GM15510 (cell line): ENCODE results near the gene ELOB.

Experiments
- POLR2A ChIP-seq: IDR thresholded peaks from 3 replicates; pipeline ENCODE4 v1.6.1; 2011; ENCODE audit warnings: borderline replicate concordance; ENCODE audit not compliant: insufficient read length; ENCODE audit errors: extremely low read depth

ELOB gene

GRCh38 chr16:2743007-2743810 lies 33.9 kb downstream of the ELOB start:
- TF ChIP-seq POLR2A: no peak

- no peak for TF ChIP-seq POLR2A
These were observed 34.6 kb downstream of the ELOB start for GRCh38 chr16:2742323-2743006.

DNA sequence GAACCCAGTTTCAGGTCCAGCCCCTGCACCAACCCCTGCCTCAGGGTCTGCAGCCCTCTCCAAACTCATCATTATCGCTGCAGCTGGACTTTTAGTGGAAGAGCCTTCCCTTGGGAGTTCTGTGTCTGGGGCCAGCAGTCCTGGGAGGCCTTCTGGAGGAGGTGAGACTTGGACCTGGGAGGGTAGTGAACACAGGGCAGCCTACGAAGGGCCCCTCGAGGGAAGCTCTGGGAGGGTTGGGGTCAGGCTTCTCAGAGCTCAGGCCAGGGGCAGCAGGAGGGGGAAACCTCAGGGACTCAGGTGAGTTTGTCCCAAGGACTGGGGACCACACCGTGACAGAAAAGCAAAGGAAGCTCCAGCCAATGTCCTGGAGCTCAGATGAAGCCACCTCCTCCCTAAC lies 35.9 kb downstream of the ELOB start:
- no peak for TF ChIP-seq POLR2A

- no peak for TF ChIP-seq POLR2A
These were observed 36.6 kb downstream of the ELOB start for GRCh38 chr16:2740476-2740875.

GRCh38 chr16:2739625-2740430 lies 37.3 kb downstream of the ELOB start:
- no peak for TF ChIP-seq POLR2A

- no peak for TF ChIP-seq POLR2A
These were observed 38.5 kb downstream of the ELOB start for GRCh38 chr16:2738615-2739014.

GRCh38 chr16:2737895-2738418 lies 39.1 kb downstream of the ELOB start:
- no peak for TF ChIP-seq POLR2A

DNA sequence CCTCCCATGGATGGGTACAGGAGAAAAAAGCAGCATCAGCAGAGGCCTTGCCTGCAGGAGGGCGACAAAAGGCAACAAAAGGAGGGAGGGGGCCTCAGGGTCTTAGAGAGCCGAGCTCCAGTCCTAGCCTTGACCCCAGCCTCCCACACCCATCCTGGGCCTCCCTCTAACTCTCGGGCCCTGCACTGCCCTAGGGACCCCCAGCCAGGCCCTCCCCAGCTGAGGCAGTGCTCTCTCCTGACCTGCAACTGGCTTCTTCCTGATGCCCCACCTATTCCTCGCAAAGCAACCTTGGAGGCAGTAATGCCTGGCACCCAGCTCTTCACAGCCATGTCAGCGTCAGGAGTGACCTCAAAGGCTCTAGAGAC lies 39.9 kb downstream of the ELOB start:
- TF ChIP-seq POLR2A: no peak

DNA sequence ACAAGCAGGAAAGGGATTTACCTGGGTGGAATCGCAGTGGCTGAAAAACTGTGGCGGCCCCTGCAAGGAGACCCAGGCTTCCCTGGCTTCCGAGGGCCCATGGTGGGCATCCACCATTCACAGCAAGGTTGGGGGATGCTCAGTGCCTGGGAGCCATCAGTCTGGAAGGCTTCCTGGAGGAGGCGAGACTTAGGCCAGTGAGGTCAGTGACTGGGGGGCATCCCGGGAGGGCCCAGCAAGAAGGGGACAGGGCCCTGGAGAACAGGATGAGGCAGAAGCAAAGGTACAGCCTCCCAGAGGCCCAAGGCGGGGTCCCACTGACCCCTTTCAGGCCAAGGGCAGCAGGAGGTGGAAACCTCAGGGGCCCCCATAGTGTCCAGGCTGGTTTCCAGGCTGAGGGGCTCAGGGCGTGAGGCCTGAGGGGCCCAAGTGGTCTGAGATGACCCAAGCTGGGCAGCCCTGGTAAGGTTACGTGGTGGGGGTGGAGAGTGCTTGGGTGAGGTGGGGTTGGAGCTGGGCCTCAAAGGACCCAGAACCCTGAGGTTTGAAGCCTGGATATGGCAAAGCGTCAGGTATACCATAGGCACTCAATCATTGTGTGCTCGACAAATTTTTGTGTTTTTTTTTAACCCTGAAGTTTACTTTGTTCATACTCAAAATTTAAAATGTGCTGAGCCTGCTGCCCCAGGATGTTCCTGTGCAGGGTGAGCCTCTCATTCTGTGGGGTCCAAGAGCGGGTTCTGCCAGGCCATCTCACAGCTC lies 40.4 kb downstream of the ELOB start:
- TF ChIP-seq POLR2A: no peak

- TF ChIP-seq POLR2A: no peak
These were observed 42.1 kb downstream of the ELOB start for GRCh38 chr16:2734844-2735515.

- TF ChIP-seq POLR2A: no peak
These were observed 49.0 kb downstream of the ELOB start for GRCh38 chr16:2728034-2728433.

GRCh38 chr16:2726923-2727322 lies 50.2 kb downstream of the ELOB start:
- TF ChIP-seq POLR2A: no peak

DNA sequence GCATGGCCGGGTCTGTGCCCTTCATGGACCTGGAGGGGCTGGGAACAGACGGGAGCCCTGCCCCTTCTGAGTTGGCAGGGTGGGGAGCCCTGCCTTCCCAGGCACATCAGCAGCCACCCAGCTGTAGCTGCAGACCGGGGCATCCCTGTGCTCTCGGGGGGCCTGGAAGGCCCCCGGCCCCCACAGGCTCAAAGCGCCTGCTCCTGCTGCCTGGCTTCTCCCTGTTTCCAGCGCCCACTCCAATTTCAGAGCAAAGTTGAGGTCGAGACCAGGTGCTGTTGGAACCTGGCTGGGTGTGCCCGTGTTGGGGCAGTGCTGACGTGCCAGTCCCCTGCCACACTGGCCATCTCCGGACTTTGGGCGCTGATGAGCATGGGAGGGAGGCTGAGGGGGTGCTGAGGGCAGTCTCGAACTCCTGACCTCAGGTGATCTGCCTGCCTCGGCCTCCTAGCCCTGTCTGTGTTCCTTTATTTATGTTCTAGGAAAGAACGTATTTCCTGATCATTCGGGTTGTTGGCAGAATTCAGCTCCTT lies 52.2 kb downstream of the ELOB start:
- no peak for TF ChIP-seq POLR2A
